GM18873 (cell line): Measurements from ENCODE around the gene C1QTNF6.
"Not testable (repeated sequence)": the region's sequence is repeated elsewhere in the genome, so short reads cannot be mapped to it uniquely, and the experiment has no call there.

Experiments
- ATAC-seq: cut with Tn5 transposase; IDR thresholded peaks from one replicate; pipeline ENCODE4 v1.9.1; 2021; ENCODE audit warnings: mild to moderate bottlenecking, moderate library complexity, moderate number of reproducible peaks; ENCODE audit not compliant: unreplicated experiment, low FRiP score

The C1QTNF6 gene

GRCh38 chr22:37178350-37179125 is 9.5 kb downstream of the C1QTNF6 start:
- ATAC-seq = no peak

DNA sequence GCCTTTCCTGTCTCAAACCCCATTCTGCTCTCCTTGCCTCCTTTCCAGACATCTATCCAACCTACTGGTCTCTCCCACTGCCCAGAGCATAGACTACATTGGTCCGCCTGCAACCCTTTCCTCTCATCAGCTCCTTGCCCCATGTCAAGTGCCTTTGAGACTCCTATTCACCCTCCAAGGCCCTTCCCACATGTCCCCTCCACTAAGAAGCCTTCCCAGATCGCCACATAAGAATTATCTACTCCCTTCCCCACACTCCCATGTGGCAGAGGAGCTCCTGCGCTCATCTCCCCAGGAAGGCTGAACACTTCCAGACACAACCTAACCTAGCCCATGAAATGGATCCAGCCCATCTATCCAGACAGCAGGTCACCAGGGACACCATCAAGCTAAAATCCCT is 10.3 kb downstream of the C1QTNF6 start:
- ATAC-seq = no peak

DNA sequence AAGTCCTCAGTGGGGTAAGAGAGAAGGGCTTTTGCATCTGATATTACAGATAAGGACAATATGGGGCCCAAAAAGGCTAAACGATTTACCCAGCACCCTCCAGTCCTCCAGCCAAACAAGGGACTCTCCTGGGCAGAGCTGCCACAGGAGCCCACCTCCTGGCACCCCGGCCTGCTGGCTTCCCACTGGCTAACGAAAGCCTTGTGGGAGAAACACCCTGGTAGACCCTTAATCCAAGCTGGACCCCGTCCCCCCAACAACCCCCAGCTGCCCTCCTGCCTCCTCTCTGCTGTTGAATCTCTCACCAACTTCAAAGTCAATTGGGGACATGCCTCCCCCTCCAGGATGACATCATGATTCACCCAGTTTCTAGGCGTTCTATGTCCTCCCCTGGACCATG is 10.8 kb downstream of the C1QTNF6 start:
- ATAC-seq = no peak

GRCh38 chr22:37176464-37177061 is 11.5 kb downstream of the C1QTNF6 start:
- ATAC-seq = no peak

DNA sequence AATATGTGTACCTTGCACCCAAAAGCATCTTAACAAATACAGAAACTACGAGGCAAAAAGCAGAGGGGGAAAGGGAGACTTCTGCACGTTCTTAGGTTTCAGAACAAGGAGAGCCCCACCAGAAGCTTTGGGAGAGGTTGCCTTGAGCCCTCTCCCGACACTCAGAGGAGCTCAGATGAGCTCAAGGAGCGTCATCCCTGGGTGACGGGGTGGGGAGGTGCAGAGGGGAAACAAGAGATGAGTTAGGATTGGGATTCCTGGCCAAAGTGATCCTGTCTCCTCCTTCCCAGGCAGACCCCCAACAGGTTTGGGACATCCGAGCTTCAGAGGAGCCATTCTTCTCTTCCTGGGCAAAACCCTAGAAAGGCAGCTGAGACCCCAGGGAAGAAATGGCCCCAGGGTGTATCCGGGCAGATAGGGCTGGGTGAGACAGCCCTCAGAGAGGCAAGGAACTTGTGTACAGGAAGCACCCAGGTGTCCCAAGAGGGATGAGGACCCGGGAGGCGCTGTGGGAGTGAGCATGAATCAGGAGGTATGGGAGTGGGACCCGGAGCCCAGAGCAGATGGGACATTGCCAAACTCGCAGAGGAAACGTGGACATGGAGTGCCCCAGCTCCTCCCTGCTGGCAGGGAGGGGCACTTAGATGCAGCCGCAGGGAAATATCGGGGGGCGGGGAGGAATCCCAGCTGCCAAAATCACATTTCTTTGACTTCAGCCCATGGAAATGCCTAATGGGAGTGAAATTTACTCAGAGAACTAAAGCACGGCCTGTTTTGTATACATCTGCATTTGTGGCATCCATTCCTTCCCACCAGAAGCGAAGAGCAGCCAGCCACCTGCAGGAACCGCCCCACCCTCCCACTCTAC is 12.4 kb downstream of the C1QTNF6 start:
- no peak for ATAC-seq

DNA sequence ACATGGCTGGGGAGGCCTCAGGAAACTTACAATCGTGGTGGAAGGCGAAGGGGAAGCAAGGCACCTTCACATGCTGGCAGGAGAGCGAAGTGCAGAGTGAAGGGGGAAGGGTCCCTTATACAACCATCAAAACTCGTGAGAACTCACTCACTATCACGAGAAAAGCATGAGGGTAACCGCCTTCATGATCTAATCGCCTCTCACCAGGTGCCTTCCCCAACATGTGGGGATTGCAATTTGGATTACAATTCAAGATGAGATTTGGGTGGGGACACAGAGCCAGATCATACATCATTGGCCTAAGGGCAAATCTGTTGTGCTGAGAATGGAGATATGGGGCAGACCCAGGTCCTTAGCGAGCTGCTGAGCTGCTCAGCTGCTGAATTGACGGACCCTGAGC is 13.1 kb downstream of the C1QTNF6 start:
- no peak for ATAC-seq

- ATAC-seq = no peak
Measured at GRCh38 chr22:37173709-37174108, 14.3 kb downstream of the C1QTNF6 start.

DNA sequence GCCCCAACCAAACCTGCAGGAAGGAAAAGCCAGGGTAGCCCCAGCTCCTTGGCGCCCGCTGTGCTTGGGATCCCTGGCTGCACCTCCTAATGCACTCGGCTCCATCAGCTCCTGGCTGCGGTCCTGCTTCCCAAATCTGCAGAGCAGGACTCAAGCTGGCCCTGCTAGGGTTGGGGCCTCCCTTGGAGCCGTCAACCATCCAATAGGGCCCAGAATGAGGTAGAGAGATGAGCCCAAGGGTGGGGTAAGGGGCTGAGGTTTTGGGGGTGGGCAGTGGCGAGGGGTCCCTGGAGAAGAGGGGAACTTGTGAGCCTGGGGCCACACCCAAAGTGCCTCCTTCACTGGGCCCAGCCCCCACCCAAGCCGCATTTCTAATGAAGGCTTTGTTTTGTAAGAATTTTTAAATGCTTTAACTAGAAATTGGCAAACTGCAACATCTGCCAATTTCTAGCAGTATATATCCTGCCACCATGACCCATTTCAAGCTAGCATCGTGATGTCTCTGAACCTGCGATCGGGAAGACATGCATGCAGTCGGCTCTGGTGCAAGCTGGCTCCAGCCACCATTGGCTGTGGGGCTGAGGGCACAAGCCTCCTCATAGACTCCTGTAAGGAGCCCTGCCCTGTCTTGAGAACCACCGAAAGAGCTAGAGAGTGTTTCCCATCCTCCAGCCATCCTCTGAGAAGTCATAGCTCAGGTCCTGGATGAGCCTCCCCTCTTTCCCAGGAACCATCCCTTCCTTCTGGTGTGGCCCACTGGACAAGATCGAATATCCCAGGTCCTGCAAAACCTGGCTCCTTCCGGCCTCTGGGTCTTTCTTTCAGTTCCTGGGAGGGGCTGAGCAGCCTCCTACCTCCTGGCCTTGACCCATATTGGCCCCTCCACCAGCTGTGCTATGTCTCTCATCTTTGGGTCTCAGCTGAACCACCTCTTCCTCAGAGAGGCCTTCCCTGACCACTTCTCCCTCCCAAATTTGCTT is 15.5 kb downstream of the C1QTNF6 start:
- no peak for ATAC-seq

GRCh38 chr22:37171662-37172061 is 16.4 kb downstream of the C1QTNF6 start:
- ATAC-seq = no peak

DNA sequence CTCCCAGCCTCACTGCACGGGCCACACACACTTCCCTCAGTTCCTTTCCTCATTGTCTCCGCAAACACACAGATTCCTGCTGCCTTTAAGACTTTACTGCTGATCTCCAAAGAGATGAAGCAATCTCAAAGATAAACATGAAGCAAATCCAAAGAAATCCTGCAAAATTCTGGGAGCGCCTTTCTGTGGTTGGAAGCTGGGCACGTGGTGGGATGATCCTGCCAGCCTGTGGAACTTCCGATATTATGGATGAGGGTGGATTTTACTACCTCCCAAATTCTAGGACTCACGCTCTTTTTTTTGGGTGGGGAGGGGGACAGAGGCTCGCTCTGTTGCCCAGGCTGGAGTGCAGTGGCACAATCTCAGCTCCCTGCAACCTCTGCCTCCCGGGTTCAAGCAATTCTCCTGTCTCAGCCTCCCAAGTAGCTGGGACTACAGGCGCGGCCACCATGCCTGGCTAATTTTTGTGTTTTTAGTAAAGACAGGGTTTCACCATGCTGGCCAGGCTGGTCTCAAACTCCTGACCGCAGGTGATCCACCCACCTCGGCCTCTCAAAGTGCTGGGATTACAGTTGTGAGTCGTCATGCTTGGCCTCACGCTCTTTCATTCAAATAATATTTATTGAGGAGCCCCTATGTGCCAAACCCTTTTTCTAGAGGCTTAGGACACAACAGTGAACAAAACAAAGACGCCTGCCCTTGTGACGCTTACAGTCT is 17.2 kb downstream of the C1QTNF6 start:
- not testable (repeated sequence) for ATAC-seq

- no peak for ATAC-seq
Measured at GRCh38 chr22:37169947-37170688, 17.9 kb downstream of the C1QTNF6 start.

GRCh38 chr22:37169406-37169805 is 18.6 kb downstream of the C1QTNF6 start:
- ATAC-seq = no peak

- no peak for ATAC-seq
Measured at GRCh38 chr22:37167981-37168647, 19.9 kb downstream of the C1QTNF6 start.

GRCh38 chr22:37167176-37167980 is 20.7 kb downstream of the C1QTNF6 start:
- ATAC-seq = no peak

DNA sequence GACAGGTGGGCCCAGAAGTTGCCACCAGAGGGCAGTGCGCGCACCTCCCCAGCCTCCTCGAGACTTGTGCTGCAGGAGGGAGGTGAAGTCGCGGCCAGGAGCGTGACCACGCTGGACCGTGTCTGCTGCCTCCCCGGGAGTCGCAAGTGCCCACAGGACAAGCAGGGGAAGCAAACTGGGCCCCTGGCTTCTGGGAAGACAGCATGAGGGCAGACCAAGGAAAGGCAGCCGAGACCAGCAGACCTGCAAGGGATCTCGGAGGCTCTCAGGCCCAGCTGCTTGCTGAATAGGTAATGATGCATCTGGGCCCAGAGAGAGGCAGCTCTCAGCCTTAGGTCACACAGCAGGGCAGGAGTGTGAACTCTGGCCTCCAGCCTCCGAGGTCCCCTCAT is 21.4 kb downstream of the C1QTNF6 start:
- ATAC-seq = no peak

DNA sequence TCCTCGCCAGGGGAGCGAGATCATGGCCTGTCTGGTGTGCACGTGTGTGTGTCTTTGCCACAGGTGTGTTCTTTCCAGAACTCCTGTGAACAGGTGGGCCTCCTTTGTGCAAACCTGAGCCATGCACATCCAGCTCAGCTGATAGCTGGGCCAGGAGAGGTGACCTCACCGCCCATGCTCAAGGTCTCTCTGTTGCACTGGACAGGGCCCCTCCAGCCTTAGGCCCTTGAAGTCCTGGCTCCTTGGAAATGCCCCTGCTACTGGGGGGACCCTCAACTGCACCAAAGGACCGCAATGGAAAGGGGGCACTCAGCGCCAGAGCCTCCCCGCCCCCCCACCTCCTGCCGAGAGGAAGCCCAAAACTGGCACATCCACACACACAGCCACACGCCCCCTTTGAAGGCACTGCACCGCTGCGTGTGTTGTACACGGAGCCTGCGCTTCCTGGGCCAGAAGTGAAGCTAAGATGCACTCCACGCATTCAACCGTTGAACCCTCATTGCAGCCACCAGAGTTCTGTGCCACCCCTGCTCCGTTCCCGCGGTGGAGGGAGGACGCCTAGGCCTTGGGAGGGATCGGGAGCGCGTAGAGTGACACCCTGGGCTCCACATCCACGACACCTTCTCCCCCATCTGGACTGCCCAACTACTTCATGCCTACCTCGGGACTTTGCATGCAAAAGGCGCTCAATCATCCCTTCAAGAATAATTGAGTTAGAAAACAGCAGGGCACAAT is 21.9 kb downstream of the C1QTNF6 start:
- ATAC-seq = no peak

- ATAC-seq = no peak
Measured at GRCh38 chr22:37165066-37165465, 23.0 kb downstream of the C1QTNF6 start.
